GM06990 (cell line): ENCODE results near the gene MPPED1.

Experiments
- DNase-seq: peaks from one replicate; pipeline ENCODE4 v3.0.0-alpha.2; 2011; ENCODE audit not compliant: insufficient read length; ENCODE audit errors: extremely low read depth
- H3K27me3 ChIP-seq: replicated peaks from 2 replicates; pipeline ENCODE4 v1.6.0; 2011; ENCODE audit warnings: low read length; ENCODE audit not compliant: control insufficient read depth, insufficient read depth
- H3K36me3 ChIP-seq: 2 replicates; pipeline ENCODE4 v1.5.1; 2011; ENCODE audit warnings: low read length; ENCODE audit not compliant: control insufficient read depth, insufficient read depth
- H3K4me3 ChIP-seq: replicated peaks from 2 replicates; pipeline ENCODE4 v1.5.1; 2011; ENCODE audit warnings: low read depth, mild to moderate bottlenecking, control low read depth, low read length
- CTCF ChIP-seq: IDR thresholded peaks from 2 replicates; pipeline ENCODE4 v1.5.1; 2011; ENCODE audit warnings: low read length, control low read depth, mild to moderate bottlenecking, inconsistent platforms; ENCODE audit not compliant: insufficient read depth, poor library complexity, severe bottlenecking

Gene MPPED1

GRCh38 chr22:43434928-43435311, 23.1 kb downstream of the MPPED1 start:
- TF ChIP-seq CTCF, result no peak
- Histone ChIP-seq H3K36me3 (no peaks in the 10 kb centered on the region), H3K27me3 (no peaks in the 10 kb centered on the region; the same call in 1 of the 2 replicates), H3K4me3 (no peak overlapping the region)
- DNase-seq, result no peak

DNA sequence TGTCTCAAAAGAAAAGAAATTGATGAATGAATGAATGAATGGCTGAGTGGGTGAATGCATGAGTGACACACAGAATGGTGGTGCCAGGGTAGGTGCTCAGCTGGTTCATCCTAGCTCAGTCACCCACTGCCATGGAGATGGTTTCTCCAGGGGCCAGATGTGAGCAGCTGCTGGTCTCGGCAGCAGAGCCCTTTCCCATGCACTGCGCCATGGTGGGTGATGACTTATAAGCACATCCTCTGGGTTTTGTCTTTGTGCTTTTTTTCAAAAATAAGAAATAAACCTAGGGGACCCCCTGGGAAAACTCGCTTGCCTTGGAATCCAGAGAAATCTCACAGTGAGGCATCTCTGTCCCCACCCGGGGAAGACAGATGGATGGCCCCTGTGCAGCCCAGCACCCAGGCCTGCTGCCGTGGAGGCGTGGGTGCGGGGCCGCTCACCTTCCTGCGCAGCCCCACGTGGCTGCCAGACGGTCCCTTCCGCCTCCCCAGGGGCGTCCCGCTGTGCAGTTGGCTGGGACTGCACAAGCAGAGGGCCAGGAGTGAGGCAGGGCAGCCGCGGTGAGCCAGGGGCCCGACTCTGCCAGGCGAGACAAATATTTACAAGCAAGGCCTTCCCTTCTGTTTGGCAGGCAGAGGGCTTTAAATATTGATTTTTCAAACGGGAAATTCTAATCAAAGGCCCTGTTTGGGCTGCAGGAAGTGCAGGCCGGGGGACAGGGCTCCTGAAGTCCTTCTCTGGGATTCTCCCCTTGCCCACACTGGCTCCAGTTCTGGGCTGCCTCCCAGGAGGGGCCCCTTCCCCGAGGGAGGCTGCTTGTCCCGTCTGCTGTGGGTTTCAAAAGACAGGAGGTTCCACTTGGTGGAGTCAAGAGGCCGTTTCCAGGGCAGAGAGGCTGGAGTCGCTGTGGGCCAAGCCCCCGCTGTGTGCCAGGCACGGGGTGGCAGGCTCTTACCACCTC, 24.3 kb downstream of the MPPED1 start:
- TF ChIP-seq CTCF, result no peak
- DNase-seq, result no peak
- Histone ChIP-seq H3K27me3 (no peaks in the 10 kb centered on the region; the same call in 1 of the 2 replicates), H3K4me3 (no peak overlapping the region), H3K36me3 (no peaks in the 10 kb centered on the region)

GRCh38 chr22:43436868-43437267, 25.1 kb downstream of the MPPED1 start:
- DNase-seq, result no peak
- Histone ChIP-seq H3K36me3 (no peaks in the 10 kb centered on the region), H3K4me3 (no peak overlapping the region), H3K27me3 (no peaks in the 10 kb centered on the region; the same call in 1 of the 2 replicates)
- TF ChIP-seq CTCF, result no peak

DNA sequence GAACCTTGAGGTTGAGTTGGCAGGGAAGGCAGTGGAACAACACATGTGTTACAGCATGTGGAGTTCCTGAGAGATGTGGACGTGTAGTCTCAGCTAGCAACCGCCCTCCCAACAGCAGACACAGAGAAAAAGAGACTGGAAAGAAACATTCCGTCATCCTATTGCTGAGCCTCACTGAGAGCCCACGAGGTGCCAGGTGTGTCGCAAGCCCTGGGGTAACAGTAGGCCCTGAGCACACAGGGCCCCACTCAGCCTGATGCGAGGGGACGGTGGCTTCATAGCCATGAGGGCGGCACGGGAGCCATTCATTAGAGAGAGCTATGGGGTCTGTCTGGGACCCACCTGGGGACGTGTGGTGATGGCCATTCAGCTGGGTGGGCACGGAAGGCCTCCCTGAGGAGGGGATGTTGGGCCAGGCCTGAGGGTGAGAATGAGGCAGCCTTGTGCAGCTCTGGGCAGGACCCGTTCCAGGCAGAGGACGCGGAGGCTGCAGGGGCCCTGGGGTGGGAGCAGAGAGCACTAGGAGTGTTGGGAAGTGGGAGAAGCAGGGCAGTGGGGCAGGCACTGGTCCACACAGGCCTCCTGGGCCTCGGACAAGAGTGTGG, 26.2 kb downstream of the MPPED1 start:
- DNase-seq, result no peak
- no peaks in the 10 kb centered on the region; the same call in 1 of the 2 replicates for H3K27me3 ChIP-seq
- H3K36me3 ChIP-seq, result no peaks in the 10 kb centered on the region
- no peak for TF ChIP-seq CTCF
- no peak overlapping the region for H3K4me3 ChIP-seq

DNA sequence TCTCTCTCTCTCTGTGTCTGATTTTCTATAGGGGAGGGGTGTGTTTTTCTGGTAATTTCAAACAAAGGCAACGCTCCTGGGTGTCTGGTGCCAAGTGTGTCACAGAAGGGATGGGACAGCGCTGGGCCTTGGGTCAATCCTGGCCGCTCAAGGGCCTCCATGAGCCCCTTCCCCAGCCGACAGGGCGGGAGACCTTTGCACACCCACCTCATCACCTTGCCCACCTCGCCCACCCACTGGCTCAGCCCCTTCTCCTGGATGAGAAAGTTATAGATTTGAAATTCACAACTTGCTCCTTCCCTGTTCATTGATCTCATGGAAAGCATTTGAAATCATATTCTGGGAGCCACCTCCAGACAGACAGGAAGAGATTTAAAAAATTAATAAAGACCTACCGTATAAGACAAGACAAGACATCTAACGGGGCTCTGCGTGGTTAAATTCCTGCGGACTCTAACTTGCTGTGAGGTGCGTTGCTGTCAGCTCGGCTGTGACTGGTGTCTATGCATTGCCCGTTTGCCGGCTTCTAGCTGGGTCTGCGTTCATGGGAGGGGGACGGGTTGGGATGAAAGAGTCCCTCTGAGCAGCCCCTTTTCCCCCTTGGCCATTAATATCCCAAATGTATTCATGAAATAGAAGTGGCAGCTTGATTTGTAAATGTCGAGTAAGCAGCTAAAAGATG, 27.0 kb downstream of the MPPED1 start:
- Histone ChIP-seq H3K4me3 (no peak overlapping the region), H3K27me3 (no peaks in the 10 kb centered on the region; the same call in none of the 2 replicates), H3K36me3 (no peaks in the 10 kb centered on the region)
- TF ChIP-seq CTCF, result no peak
- DNase-seq, result no peak
